Upper lobe of left lung (tissue), 6 donors: ENCODE results near the gene RUNX2. TPM values are rescaled to one million over a fixed set of nuclear protein-coding genes. Genes with fewer than 3 reads are reported as not detected.

Experiments
- ATAC-seq, 2 donors: fragments of 200-7000 bp; cut with Tn5 transposase; one replicate each; pipeline ENCODE4 v1.9.1; 2022; ENCODE audit warnings: mild to moderate bottlenecking in 2 of 2, moderate library complexity in 2 of 2; ENCODE audit not compliant: low FRiP score in 2 of 2
- DNase-seq, 2 donors: peaks; one replicate each; pipeline ENCODE4 v3.0.0-alpha.2; 2019 to 2020
- H3K27ac ChIP-seq, 4 donors: fragments of 200-600 bp; sonication (generic); one replicate each; pipeline ENCODE4 v1.5.1; 2016 to 2019
- H3K27me3 ChIP-seq, 4 donors: fragments of 200-600 bp; sonication (generic); one replicate each; pipeline ENCODE4 v1.5.1; 2017 to 2019
- H3K36me3 ChIP-seq, 4 donors: fragments of 200-600 bp; sonication (generic); one replicate each; pipeline ENCODE4 v1.5.1; 2016 to 2019
- H3K4me1 ChIP-seq, 4 donors: fragments of 200-600 bp; sonication (generic); one replicate each; pipeline ENCODE4 v1.5.1; 2018 to 2019
- H3K4me3 ChIP-seq, 4 donors: fragments of 200-600 bp; sonication (generic); one replicate each; pipeline ENCODE4 v1.5.1; 2017 to 2019; ENCODE audit warnings: mild to moderate bottlenecking in 2 of 4, moderate library complexity in 1 of 4
- H3K9me3 ChIP-seq, 4 donors: fragments of 200-600 bp; sonication (generic); one replicate each; pipeline ENCODE4 v1.5.1; 2018 to 2019
- EP300 ChIP-seq, 4 donors: sonication (generic); formaldehyde crosslinking; IDR thresholded peaks; one replicate each; pipeline ENCODE4 v1.5.1; 2017; ENCODE audit warnings: antibody characterized with exemption in 4 of 4, control low read depth in 2 of 4
- POLR2A ChIP-seq, 4 donors: fragments of 450-650 bp; IDR thresholded peaks; one replicate each; pipeline ENCODE4 v1.5.1; 2016 to 2017; ENCODE audit warnings: antibody characterized with exemption in 4 of 4, mild to moderate bottlenecking in 2 of 4
- POLR2AphosphoS5 ChIP-seq, 2 donors: sonication (generic); formaldehyde crosslinking; IDR thresholded peaks; one replicate each; pipeline ENCODE4 v1.5.1; 2017; ENCODE audit warnings: antibody characterized with exemption in 2 of 2
- WGBS, 2 donors: methylation state at CpG; one replicate each; pipeline ENCODE4 v1.1.5; 2017 to 2018; 5-methylcytosine and 5-hydroxymethylcytosine counted together
- total RNA-seq, 6 donors: library from RNA; depleted of rRNA in 4 of 6; stranded (reverse); fragments of >200 nt in 4 of 6; gene quantifications; one replicate each; pipeline versions ENCODE4 v1.1.0 to v1.2.1, GENCODE V29; 2016 to 2021
- TF ChIP-seq, protein P1 (sequence below), 6 experiments: fragments of 450-650 bp in 4 of 6; fragments of 200-600 bp in 2 of 6; sonication (generic) in 2 of 6; IDR thresholded peaks; one replicate each; pipeline ENCODE4 v1.5.1; 2016 to 2019; ENCODE audit warnings: antibody characterized with exemption in 6 of 6
- donor health status: DM: no; HTN: no; CAD: no; lungs with moderate emphysema.
- donor health status: DM: no; HTN: yes; CAD: no; lungs with severe emphysema.

RUNX2 gene
- total RNA-seq, 6 donors from 2014 or later, result 2.6 to 12.2 (median 5.5) TPM

DNA sequence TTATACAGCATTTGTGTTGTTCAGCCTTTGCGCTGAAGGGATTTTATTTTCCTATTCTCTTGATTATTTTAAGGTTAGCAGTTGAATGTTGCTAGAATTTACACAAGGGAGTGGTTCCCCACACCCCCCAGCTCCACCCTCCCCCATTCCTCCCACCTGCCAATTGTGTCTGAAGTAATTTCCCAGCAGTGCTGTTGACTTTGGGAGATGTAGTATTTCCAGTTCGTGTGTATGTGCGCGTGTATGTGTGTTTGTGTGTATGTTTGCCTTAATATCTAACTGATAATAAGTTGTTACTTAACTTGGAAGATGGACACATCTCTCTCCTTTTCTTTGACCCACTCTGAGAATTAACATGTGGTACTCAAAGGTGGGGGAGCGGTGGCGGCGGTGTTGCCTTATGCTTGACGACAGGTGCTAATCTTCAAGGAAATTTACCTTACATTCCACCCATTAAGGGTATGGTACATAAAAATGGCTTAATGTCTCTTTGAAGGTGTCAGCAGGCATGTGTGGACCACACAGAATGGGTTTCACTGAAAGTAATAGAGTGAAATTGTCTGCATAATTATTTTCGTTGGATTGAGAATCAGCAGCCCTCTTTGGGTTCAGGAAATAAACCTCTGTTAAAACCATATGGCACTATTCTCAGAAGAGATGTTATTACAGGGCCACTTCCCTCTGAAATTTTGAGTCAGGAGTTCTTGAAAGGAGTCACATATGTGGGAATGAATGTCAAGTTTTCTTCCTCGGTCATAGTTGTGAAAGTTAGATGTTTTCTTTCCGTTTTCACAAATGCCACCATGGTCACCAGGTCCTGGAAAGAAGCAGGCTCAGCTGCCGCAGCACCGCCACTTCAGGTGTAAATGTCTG is 145.2 kb downstream of the RUNX2 start:
- Histone ChIP-seq H3K36me3 (no peaks in the 10 kb centered on the region), H3K4me3 (no peak overlapping the region), H3K4me1 (peaks cover 6 to 23% (median 9%) of the 10 kb centered on the region in 4 donors), H3K27me3 (no peaks in the 10 kb centered on the region), H3K9me3 (no peaks in the 10 kb centered on the region), H3K27ac (peak overlapping the region in 2 of 4 donors; percentile 21 to 48)
- TF ChIP-seq POLR2A (IDR thresholded peaks at IDR 0.05) (no peak), EP300 (IDR thresholded peaks at IDR 0.05) (peak in 3 of 4 donors; percentile 17 to 85 (median 63))
- 69 to 74% methylated on average over 13 of the region's 13 CpGs for WGBS, 2 donors
- DNase-seq (peak in 1 of 2 donors; percentile 41), ATAC-seq (peak in 1 of 2 donors; percentile 71)

DNA sequence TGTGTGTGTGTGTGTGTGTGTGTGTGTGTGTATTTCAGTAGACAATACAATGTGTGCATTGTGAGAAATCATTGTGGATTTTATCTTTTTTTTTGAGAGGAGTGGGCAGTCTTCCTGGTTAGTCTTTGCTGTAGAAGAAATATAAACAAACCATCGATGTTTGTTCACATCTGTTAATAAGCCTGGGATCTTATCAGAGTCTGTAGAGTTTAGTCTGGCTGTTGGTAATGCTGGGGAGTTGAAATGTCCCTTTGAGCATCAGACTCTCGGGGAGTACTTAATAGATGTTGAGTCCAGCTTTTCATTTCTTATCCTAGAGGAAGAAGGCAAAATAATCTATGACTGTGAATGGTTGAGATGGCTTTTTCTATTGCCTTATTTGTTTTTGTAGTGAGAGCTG is 146.2 kb downstream of the RUNX2 start:
- Histone ChIP-seq H3K4me3 (no peak overlapping the region), H3K9me3 (no peaks in the 10 kb centered on the region), H3K36me3 (no peaks in the 10 kb centered on the region), H3K4me1 (peaks cover 6 to 26% (median 13%) of the 10 kb centered on the region in 4 donors), H3K27ac (no peak overlapping the region), H3K27me3 (no peaks in the 10 kb centered on the region)
- DNase-seq (no peak), ATAC-seq (no peak)
- WGBS, 2 donors, result 49 to 50% methylated on average over 2 of the region's 2 CpGs
- TF ChIP-seq POLR2AphosphoS5 (IDR thresholded peaks at IDR 0.05) (no peak), EP300 (IDR thresholded peaks at IDR 0.05) (no peak), POLR2A (IDR thresholded peaks at IDR 0.05) (no peak)
- TF ChIP-seq, protein P1, sequence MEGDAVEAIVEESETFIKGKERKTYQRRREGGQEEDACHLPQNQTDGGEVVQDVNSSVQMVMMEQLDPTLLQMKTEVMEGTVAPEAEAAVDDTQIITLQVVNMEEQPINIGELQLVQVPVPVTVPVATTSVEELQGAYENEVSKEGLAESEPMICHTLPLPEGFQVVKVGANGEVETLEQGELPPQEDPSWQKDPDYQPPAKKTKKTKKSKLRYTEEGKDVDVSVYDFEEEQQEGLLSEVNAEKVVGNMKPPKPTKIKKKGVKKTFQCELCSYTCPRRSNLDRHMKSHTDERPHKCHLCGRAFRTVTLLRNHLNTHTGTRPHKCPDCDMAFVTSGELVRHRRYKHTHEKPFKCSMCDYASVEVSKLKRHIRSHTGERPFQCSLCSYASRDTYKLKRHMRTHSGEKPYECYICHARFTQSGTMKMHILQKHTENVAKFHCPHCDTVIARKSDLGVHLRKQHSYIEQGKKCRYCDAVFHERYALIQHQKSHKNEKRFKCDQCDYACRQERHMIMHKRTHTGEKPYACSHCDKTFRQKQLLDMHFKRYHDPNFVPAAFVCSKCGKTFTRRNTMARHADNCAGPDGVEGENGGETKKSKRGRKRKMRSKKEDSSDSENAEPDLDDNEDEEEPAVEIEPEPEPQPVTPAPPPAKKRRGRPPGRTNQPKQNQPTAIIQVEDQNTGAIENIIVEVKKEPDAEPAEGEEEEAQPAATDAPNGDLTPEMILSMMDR (IDR thresholded peaks at IDR 0.05), result no peak

DNA sequence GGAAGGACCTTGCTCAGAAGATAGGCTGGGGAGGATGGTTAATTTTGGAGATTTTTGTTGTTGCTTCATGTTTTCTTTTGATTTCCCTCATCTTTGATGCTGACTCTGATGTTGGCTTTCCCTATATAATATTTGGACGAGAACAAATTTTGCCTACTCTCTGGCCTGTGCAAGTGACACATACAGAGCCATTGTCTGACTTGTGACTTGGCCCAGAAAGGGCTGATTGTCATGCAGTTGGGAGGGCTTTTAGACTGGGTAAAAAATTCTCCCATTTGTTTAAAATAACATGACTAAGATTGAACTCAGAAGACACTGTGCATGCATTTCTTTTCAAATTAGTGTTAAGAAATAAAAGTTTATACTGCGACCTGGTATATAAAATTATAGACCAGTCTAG is 148.2 kb downstream of the RUNX2 start:
- Histone ChIP-seq H3K27me3 (no peaks in the 10 kb centered on the region), H3K4me1 (peaks cover 6 to 39% (median 25%) of the 10 kb centered on the region in 4 donors), H3K4me3 (no peak overlapping the region), H3K9me3 (no peaks in the 10 kb centered on the region), H3K27ac (no peak overlapping the region), H3K36me3 (no peaks in the 10 kb centered on the region)
- 94 to 97% methylated on average over 2 of the region's 2 CpGs for WGBS, 2 donors
- TF ChIP-seq POLR2AphosphoS5 (IDR thresholded peaks at IDR 0.05) (no peak), EP300 (IDR thresholded peaks at IDR 0.05) (no peak), POLR2A (IDR thresholded peaks at IDR 0.05) (no peak)
- TF ChIP-seq, protein P1 (IDR thresholded peaks at IDR 0.05), result no peak
- no peak for ATAC-seq
- DNase-seq, result no peak

DNA sequence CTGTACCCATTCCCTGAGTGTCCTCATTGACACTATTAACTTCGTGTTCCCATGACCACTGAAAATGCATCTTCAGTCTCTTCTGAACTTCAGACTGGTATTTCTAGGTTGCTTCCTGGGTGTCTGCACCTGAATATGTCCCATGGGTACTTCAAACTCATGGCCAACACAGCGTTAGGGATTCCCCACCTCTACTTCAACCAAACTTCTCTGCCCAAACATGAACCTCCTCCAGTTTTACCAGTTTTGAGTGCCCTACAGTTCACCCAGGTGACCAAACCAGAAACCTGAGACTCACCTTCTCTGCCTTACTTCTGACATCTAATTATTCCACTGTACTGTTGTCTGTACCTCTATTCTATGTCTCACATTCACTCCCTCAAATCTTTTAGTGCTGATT is 149.1 kb downstream of the RUNX2 start:
- 77 to 78% methylated on average over 2 of the region's 2 CpGs for WGBS, 2 donors
- peak in 1 of 2 donors; percentile 31 for DNase-seq
- Histone ChIP-seq H3K27ac (no peak overlapping the region), H3K27me3 (no peaks in the 10 kb centered on the region), H3K9me3 (no peaks in the 10 kb centered on the region), H3K4me3 (no peak overlapping the region), H3K36me3 (no peaks in the 10 kb centered on the region), H3K4me1 (peaks cover 6 to 39% (median 25%) of the 10 kb centered on the region in 4 donors)
- ATAC-seq, result no peak
- TF ChIP-seq EP300 (IDR thresholded peaks at IDR 0.05) (no peak), POLR2A (IDR thresholded peaks at IDR 0.05) (no peak), POLR2AphosphoS5 (IDR thresholded peaks at IDR 0.05) (no peak)
- TF ChIP-seq, protein P1 (IDR thresholded peaks at IDR 0.05), result no peak

DNA sequence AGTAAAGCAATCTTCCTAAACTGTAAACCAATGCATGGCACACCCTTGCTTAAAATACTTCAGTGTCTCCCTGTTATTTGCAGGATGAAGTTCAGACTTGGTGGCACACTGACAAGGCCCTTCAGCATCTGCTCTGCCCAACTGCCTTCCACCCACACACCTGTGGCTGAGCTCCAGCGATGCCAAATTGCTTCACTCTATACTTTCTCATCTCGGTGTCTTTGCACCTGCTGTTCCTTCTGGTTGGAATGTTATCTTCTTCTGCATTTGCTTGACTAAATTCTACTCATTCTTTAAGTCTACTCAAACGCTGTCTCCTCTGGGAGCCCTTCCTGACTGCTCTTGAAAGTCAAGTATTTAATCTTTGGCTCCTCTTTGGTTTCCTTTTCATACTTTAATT is 149.7 kb downstream of the RUNX2 start:
- no peaks in the 10 kb centered on the region for H3K36me3 ChIP-seq
- H3K9me3 ChIP-seq, result no peaks in the 10 kb centered on the region
- no peaks in the 10 kb centered on the region for H3K27me3 ChIP-seq
- ATAC-seq, result no peak
- H3K4me1 ChIP-seq, result peaks cover 6 to 38% (median 25%) of the 10 kb centered on the region in 4 donors
- DNase-seq, result no peak
- H3K27ac ChIP-seq, result peak overlapping the region in 1 of 4 donors; percentile 37
- H3K4me3 ChIP-seq, result no peak overlapping the region
- 57 to 62% methylated on average over 3 of the region's 3 CpGs for WGBS, 2 donors
- TF ChIP-seq POLR2AphosphoS5 (IDR thresholded peaks at IDR 0.05), result no peak
- TF ChIP-seq, protein P1 (IDR thresholded peaks at IDR 0.05), result no peak
- no peak for TF ChIP-seq POLR2A (IDR thresholded peaks at IDR 0.05)
- no peak for TF ChIP-seq EP300 (IDR thresholded peaks at IDR 0.05)
